Stomach (tissue), 9 donors: ENCODE measurements around the gene GCN1. TPM values are rescaled to one million over a fixed set of nuclear protein-coding genes. Genes with fewer than 3 reads are reported as not detected.

ENCODE experiments used
- DNase-seq, 2 donors: peaks; one replicate each; pipeline versions ENCODE4 v3.0.0 to v3.0.0-alpha.2; 2013 to 2019
- H3K27ac ChIP-seq, 5 donors: fragments of 200-600 bp in 4 of 5; sonication (generic) in 4 of 5; one replicate each; pipeline ENCODE4 v1.5.1; 2013 to 2019; ENCODE audit warnings: mild to moderate bottlenecking in 1 of 5, moderate library complexity in 1 of 5
- H3K27me3 ChIP-seq, 3 donors: fragments of 200-600 bp; sonication (generic); one replicate each; pipeline ENCODE4 v1.5.1; 2017 to 2019; ENCODE audit warnings: mixed run types in 1 of 3
- H3K36me3 ChIP-seq, 4 donors: fragments of 200-600 bp; sonication (generic); 1 replicate in 3 of 4; 2 replicates in 1 of 4; pipeline ENCODE4 v1.5.1; 2016 to 2019
- H3K4me1 ChIP-seq, 4 donors: fragments of 200-600 bp; sonication (generic); one replicate each; pipeline ENCODE4 v1.5.1; 2016 to 2019
- H3K4me3 ChIP-seq, 4 donors: fragments of 200-600 bp; sonication (generic) in 3 of 4; one replicate each; pipeline ENCODE4 v1.5.1; 2016 to 2019; ENCODE audit warnings: mild to moderate bottlenecking in 1 of 4
- H3K9me3 ChIP-seq, 4 donors: fragments of 200-600 bp; sonication (generic); one replicate each; pipeline ENCODE4 v1.5.1; 2016 to 2019
- CTCF ChIP-seq, 7 experiments: fragments of 450-650 bp in 4 of 7; fragments of 200-600 bp in 3 of 7; sonication (generic) in 3 of 7; IDR thresholded peaks; one replicate each; pipeline ENCODE4 v1.5.1; 2016 to 2019; ENCODE audit warnings: antibody characterized with exemption in 7 of 7, control low read depth in 2 of 7, mild to moderate bottlenecking in 1 of 7
- EP300 ChIP-seq: sonication (generic); formaldehyde crosslinking; IDR thresholded peaks from one replicate; pipeline ENCODE4 v1.6.1; 2017; ENCODE audit warnings: antibody characterized with exemption
- POLR2A ChIP-seq, 4 donors: fragments of 450-650 bp; IDR thresholded peaks; one replicate each; pipeline ENCODE4 v1.6.1; 2016; ENCODE audit warnings: antibody characterized with exemption in 4 of 4, control low read depth in 2 of 4, mild to moderate bottlenecking in 1 of 4, moderate library complexity in 1 of 4
- POLR2AphosphoS5 ChIP-seq, 3 donors: sonication (generic); formaldehyde crosslinking; IDR thresholded peaks; one replicate each; pipeline ENCODE4 v1.6.1; 2016; ENCODE audit warnings: antibody characterized with exemption in 3 of 3
- WGBS, 5 donors: extraction: QIAGEN DNeasy Blood & Tissue Kit in 3 of 5; methylation state at CpG; one replicate each; pipeline versions ENCODE4 v1.1.5 to v1.1.7; 2013 to 2018; 5-methylcytosine and 5-hydroxymethylcytosine counted together
- intact Hi-C: fragments of 100-400 bp; cut with DNase I; formaldehyde crosslinking; loops from one replicate; pipeline ENCODE4 v1.15.1; 2023; ENCODE audit warnings: low total_unique reads
- polyA plus RNA-seq, 3 donors: library from polyadenylated mRNA; stranded (reverse); fragments of 200-250 nt; gene quantifications; one replicate each; pipeline ENCODE4 v1.2.3, GENCODE V29; 2013
- total RNA-seq, 5 donors: library from RNA; depleted of rRNA; stranded (reverse); fragments of >200 nt; gene quantifications; one replicate each; pipeline versions ENCODE4 v1.1.0 to v1.2.3, GENCODE V29; 2014 to 2016
- donor health status: healthy with polysubstance abuse.
- donor health status: Bipolar disorder and iron deficiency.
- donor health status: healthy.

The GCN1 gene
- total and polyA plus RNA-seq, 8 donors, result 8.7 to 226 (median 98.1) TPM

- peak in 1 of 2 donors; percentile 61 for DNase-seq
- H3K27ac ChIP-seq, result peak overlapping the region; percentile 9 to 92 (median 88)
- TF ChIP-seq POLR2AphosphoS5 (IDR thresholded peaks at IDR 0.05), result no peak
- TF ChIP-seq EP300, result no peak
- no peak for TF ChIP-seq CTCF (IDR thresholded peaks at IDR 0.05)
- TF ChIP-seq POLR2A (IDR thresholded peaks at IDR 0.05), result no peak
- peaks cover 1 to 11% (median 4%) of the 10 kb centered on the region in 4 donors for H3K36me3 ChIP-seq
- H3K27me3 ChIP-seq, result no peaks in the 10 kb centered on the region
- no peaks in the 10 kb centered on the region for H3K9me3 ChIP-seq
- peaks cover 96 to 100% (median 98%) of the 10 kb centered on the region in 4 donors for H3K4me1 ChIP-seq
- WGBS, 5 donors, result 36 to 45% (median 37%) methylated on average over 7 of the region's 7 CpGs
- intact Hi-C loops, result loop anchor here (2.0 kb wide), 1 partner anchor 38 kb away; no protein-coding TSS in a partner anchor
- peak overlapping the region in 3 of 4 donors; percentile 12 to 28 (median 26) for H3K4me3 ChIP-seq
These were observed 34.6 kb upstream of the GCN1 start for GRCh38 chr12:120229071-120229486.

GRCh38 chr12:120228291-120229070, 34.0 kb upstream of the GCN1 start:
- Histone ChIP-seq H3K4me1 (peaks cover 96 to 100% (median 97%) of the 10 kb centered on the region in 4 donors), H3K9me3 (no peaks in the 10 kb centered on the region), H3K27me3 (no peaks in the 10 kb centered on the region), H3K4me3 (peak overlapping the region in 3 of 4 donors; percentile 12 to 28 (median 26)), H3K27ac (peak overlapping the region; percentile 32 to 92 (median 88)), H3K36me3 (peaks cover 7 to 17% (median 10%) of the 10 kb centered on the region in 4 donors)
- TF ChIP-seq POLR2AphosphoS5 (IDR thresholded peaks at IDR 0.05) (peak; percentile 19 to 88 (median 30)), EP300 (no peak), CTCF (IDR thresholded peaks at IDR 0.05) (peak in 6 of 7 experiments; percentile 56 to 99 (median 90)), POLR2A (IDR thresholded peaks at IDR 0.05) (no peak)
- DNase-seq, result peak; percentile 90 to 96
- 14 to 17% (median 15%) methylated on average over 16 to 23 of the region's 23 CpGs for WGBS, 5 donors
- intact Hi-C loops, result loop anchor here (2.0 kb wide), 1 partner anchor 38 kb away; no protein-coding TSS in a partner anchor

GRCh38 chr12:120228041-120228290, 33.5 kb upstream of the GCN1 start:
- Histone ChIP-seq H3K36me3 (peaks cover 11 to 22% (median 16%) of the 10 kb centered on the region in 4 donors), H3K4me1 (peaks cover 91 to 98% (median 93%) of the 10 kb centered on the region in 4 donors), H3K9me3 (no peaks in the 10 kb centered on the region), H3K27me3 (no peaks in the 10 kb centered on the region), H3K4me3 (peak overlapping the region in 3 of 4 donors; percentile 12 to 28 (median 26)), H3K27ac (peak overlapping the region; percentile 32 to 92 (median 88))
- intact Hi-C loops, result loop anchor here (2.0 kb wide), 1 partner anchor 39 kb away; no protein-coding TSS in a partner anchor
- 23 to 42% (median 32%) methylated on average over 3 of the region's 3 CpGs for WGBS, 5 donors
- DNase-seq, result no peak
- TF ChIP-seq POLR2A (IDR thresholded peaks at IDR 0.05) (no peak), POLR2AphosphoS5 (IDR thresholded peaks at IDR 0.05) (no peak), EP300 (no peak), CTCF (IDR thresholded peaks at IDR 0.05) (no peak)

GRCh38 chr12:120227233-120228040, 32.9 kb upstream of the GCN1 start:
- DNase-seq, result peak in 1 of 2 donors; percentile 56
- peaks cover 17 to 27% (median 21%) of the 10 kb centered on the region in 4 donors for H3K36me3 ChIP-seq
- peaks cover 85 to 93% (median 88%) of the 10 kb centered on the region in 4 donors for H3K4me1 ChIP-seq
- 62 to 71% (median 64%) methylated on average over 8 of the region's 8 CpGs for WGBS, 5 donors
- H3K27me3 ChIP-seq, result no peaks in the 10 kb centered on the region
- TF ChIP-seq POLR2A (IDR thresholded peaks at IDR 0.05), result no peak
- TF ChIP-seq CTCF (IDR thresholded peaks at IDR 0.05), result no peak
- no peak for TF ChIP-seq POLR2AphosphoS5 (IDR thresholded peaks at IDR 0.05)
- no peak for TF ChIP-seq EP300
- peak overlapping the region in 4 of 5 donors; percentile 85 to 92 (median 90) for H3K27ac ChIP-seq
- intact Hi-C loops, result loop anchor here (2.0 kb wide), 1 partner anchor 39 kb away; no protein-coding TSS in a partner anchor
- H3K9me3 ChIP-seq, result no peaks in the 10 kb centered on the region
- peak overlapping the region in 1 of 4 donors; percentile 28 for H3K4me3 ChIP-seq
